OCI-M2 (cell line): ENCODE data around the gene HOXA13.

Experiments used
- DNase-seq: peaks from one replicate; lab custom pipeline; 2025; ENCODE audit not compliant: unreplicated experiment; lab: John Stamatoyannopoulos, UW

The HOXA13 gene

GRCh38 chr7:27199849-27200760 lies at the start of gene HOXA13:
Gene HOXA13, minus strand, starts transcription at chr7:27200091. Its CDS starts 14 bp downstream, at chr7:27200077.
- DNase-seq, result no peak

- DNase-seq, result no peak
Observed at GRCh38 chr7:27248911-27249723, 49.2 kb upstream of the HOXA13 start.

- DNase-seq, result no peak
Observed at GRCh38 chr7:27248427-27248806, 48.5 kb upstream of the HOXA13 start.

- no peak for DNase-seq
Observed at GRCh38 chr7:27247452-27248426, 47.8 kb upstream of the HOXA13 start.

- DNase-seq, result no peak
Observed at GRCh38 chr7:27247000-27247399, 47.1 kb upstream of the HOXA13 start.

GRCh38 chr7:27245798-27246691 lies 46.2 kb upstream of the HOXA13 start:
- no peak for DNase-seq

- DNase-seq, result no peak
Observed at GRCh38 chr7:27245124-27245797, 45.4 kb upstream of the HOXA13 start.

- DNase-seq, result no peak
Observed at GRCh38 chr7:27244488-27245123, 44.7 kb upstream of the HOXA13 start.

GRCh38 chr7:27243340-27244163 lies 43.7 kb upstream of the HOXA13 start:
- no peak for DNase-seq

GRCh38 chr7:27242555-27243339 lies 42.9 kb upstream of the HOXA13 start, which contains the start of gene EVX1:
Gene EVX1, plus strand, starts transcription at chr7:27242802. Its CDS starts 229 bp downstream, at chr7:27243031.
- no peak for DNase-seq

- DNase-seq, result no peak
Observed at GRCh38 chr7:27242154-27242553, 42.3 kb upstream of the HOXA13 start.

- DNase-seq, result no peak
Observed at GRCh38 chr7:27241189-27242056, 41.5 kb upstream of the HOXA13 start.

- no peak for DNase-seq
Observed at GRCh38 chr7:27240015-27240731, 40.3 kb upstream of the HOXA13 start.

GRCh38 chr7:27239387-27240014 lies 39.6 kb upstream of the HOXA13 start:
- DNase-seq, result no peak

GRCh38 chr7:27238979-27239386 lies 39.1 kb upstream of the HOXA13 start:
- no peak for DNase-seq
